A673 (cell line): Measurements from ENCODE around the gene GIGYF2. TPM values are rescaled to one million over a fixed set of nuclear protein-coding genes. Genes with fewer than 3 reads are reported as not detected.

Experiments used
- BruUV-seq: library from RNA; stranded (reverse); fragments of 400-500 nt; replicated peaks from 2 replicates; lab custom pipeline; 2021; lab: Mats Ljungman, UMichigan
- CTCF ChIA-PET: fragments of 300-600 bp; sonication (Branson Sonifier 250); formaldehyde crosslinking; loops from one replicate; lab custom pipeline; 2022; ENCODE audit warnings: antibody characterized with exemption; lab: Charles Lee
- POLR2A ChIA-PET: fragments of 300-600 bp; sonication (Branson Sonifier 250); formaldehyde crosslinking; loops from one replicate; lab custom pipeline; 2022; ENCODE audit warnings: antibody characterized with exemption; ENCODE audit not compliant: low non-redundant PET; lab: Charles Lee
- DNase-seq: peaks from one replicate; pipeline ENCODE4 v3.0.0-alpha.2; 2015; ENCODE audit warnings: low spot score
- H3K27ac ChIP-seq: fragments of 200-600 bp; sonication (generic); 2 replicates; pipeline ENCODE4 v1.5.1; 2016; ENCODE audit warnings: mixed run types, low read depth, mild to moderate bottlenecking, mixed read lengths, antibody characterized with exemption, low read length; ENCODE audit not compliant: poor library complexity, severe bottlenecking
- H3K27me3 ChIP-seq: fragments of 200-600 bp; sonication (generic); replicated peaks from 2 replicates; pipeline ENCODE4 v1.6.1; 2017; ENCODE audit warnings: mixed run types, low read depth, mild to moderate bottlenecking, mixed read lengths, antibody characterized with exemption, low read length; ENCODE audit not compliant: insufficient read depth, poor library complexity
- H3K36me3 ChIP-seq: fragments of 200-600 bp; sonication (generic); 2 replicates; pipeline ENCODE4 v1.6.1; 2016; ENCODE audit warnings: mixed run types, mild to moderate bottlenecking, mixed read lengths, antibody characterized with exemption, low read length; ENCODE audit not compliant: insufficient read depth, poor library complexity, severe bottlenecking
- H3K4me1 ChIP-seq: fragments of 200-600 bp; sonication (generic); 2 replicates; pipeline ENCODE4 v1.6.1; 2017; ENCODE audit warnings: mixed run types, mild to moderate bottlenecking, mixed read lengths, antibody characterized with exemption, low read length; ENCODE audit not compliant: insufficient read depth, poor library complexity, severe bottlenecking
- H3K4me3 ChIP-seq: fragments of 200-600 bp; sonication (generic); 2 replicates; pipeline ENCODE4 v1.5.1; 2016; ENCODE audit warnings: low read depth, mixed run types, mild to moderate bottlenecking, mixed read lengths, low read length; ENCODE audit not compliant: poor library complexity, severe bottlenecking
- H3K9me3 ChIP-seq: fragments of 200-600 bp; sonication (generic); 2 replicates; pipeline ENCODE4 v1.6.1; 2016; ENCODE audit warnings: mixed run types, low read depth, mild to moderate bottlenecking, mixed read lengths, antibody characterized with exemption, low read length; ENCODE audit not compliant: poor library complexity, severe bottlenecking
- EZH2 ChIP-seq: fragments of 200-600 bp; sonication (generic); IDR thresholded peaks from 2 replicates; pipeline ENCODE4 v1.6.1; 2017; ENCODE audit warnings: borderline replicate concordance, low read depth, mild to moderate bottlenecking, mixed read lengths, antibody characterized with exemption, low read length; ENCODE audit not compliant: poor library complexity, severe bottlenecking
- intact Hi-C: fragments of 100-400 bp; cut with micrococcal nuclease; formaldehyde crosslinking; loops from one replicate; pipeline ENCODE4 v1.10.0; 2022; ENCODE audit not compliant: unreplicated experiment
- total RNA-seq: library from RNA; stranded (reverse); gene quantifications from 2 replicates; pipeline ENCODE4 v1.2.3, GENCODE V29; 2021
- TF ChIP-seq, protein P1 (sequence below): fragments of 300-800, 200-600 bp; sonication (generic); conservative IDR thresholded peaks from 2 replicates; pipeline ENCODE4 v1.5.1; 2017; ENCODE audit warnings: low read depth, mild to moderate bottlenecking, antibody characterized with exemption, low read length, moderate library complexity, mixed read lengths

The GIGYF2 gene
- total RNA-seq, 1 experiment from 2014 or later: 62.8 TPM

DNA sequence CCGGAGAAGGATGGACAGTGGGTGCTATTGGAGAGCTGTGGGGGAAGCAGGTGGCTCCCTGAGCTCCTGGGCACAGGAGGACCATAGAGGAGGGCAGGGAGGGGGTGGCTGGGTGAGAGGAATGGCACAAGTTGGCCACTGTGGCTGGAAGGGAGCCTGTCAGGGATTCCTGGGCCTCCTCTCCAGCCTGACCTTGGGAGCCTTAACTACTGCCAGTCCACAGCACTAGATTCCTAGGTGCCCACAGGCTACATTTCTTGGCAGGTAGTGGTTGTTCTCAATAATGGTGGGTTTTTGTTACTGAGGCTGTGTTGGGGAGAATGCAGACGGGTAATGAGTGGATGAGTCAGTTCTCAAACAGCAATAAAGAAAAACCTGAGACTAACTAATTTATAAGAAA is 37.8 kb upstream of the GIGYF2 start:
- Histone ChIP-seq H3K4me1 (no peaks in the 10 kb centered on the region), H3K27me3 (no peaks in the 10 kb centered on the region), H3K9me3 (no peaks in the 10 kb centered on the region), H3K36me3 (no peaks in the 10 kb centered on the region), H3K4me3 (no peak overlapping the region), H3K27ac (no peak overlapping the region)
- no peak for DNase-seq
- CTCF ChIA-PET: no interaction called here
- intact Hi-C loops: no loop called here
- TF ChIP-seq EZH2: no peak
- TF ChIP-seq, protein P1, sequence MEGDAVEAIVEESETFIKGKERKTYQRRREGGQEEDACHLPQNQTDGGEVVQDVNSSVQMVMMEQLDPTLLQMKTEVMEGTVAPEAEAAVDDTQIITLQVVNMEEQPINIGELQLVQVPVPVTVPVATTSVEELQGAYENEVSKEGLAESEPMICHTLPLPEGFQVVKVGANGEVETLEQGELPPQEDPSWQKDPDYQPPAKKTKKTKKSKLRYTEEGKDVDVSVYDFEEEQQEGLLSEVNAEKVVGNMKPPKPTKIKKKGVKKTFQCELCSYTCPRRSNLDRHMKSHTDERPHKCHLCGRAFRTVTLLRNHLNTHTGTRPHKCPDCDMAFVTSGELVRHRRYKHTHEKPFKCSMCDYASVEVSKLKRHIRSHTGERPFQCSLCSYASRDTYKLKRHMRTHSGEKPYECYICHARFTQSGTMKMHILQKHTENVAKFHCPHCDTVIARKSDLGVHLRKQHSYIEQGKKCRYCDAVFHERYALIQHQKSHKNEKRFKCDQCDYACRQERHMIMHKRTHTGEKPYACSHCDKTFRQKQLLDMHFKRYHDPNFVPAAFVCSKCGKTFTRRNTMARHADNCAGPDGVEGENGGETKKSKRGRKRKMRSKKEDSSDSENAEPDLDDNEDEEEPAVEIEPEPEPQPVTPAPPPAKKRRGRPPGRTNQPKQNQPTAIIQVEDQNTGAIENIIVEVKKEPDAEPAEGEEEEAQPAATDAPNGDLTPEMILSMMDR: no peak
- no TSS peak for BruUV-seq
- POLR2A ChIA-PET: no interaction called here

DNA sequence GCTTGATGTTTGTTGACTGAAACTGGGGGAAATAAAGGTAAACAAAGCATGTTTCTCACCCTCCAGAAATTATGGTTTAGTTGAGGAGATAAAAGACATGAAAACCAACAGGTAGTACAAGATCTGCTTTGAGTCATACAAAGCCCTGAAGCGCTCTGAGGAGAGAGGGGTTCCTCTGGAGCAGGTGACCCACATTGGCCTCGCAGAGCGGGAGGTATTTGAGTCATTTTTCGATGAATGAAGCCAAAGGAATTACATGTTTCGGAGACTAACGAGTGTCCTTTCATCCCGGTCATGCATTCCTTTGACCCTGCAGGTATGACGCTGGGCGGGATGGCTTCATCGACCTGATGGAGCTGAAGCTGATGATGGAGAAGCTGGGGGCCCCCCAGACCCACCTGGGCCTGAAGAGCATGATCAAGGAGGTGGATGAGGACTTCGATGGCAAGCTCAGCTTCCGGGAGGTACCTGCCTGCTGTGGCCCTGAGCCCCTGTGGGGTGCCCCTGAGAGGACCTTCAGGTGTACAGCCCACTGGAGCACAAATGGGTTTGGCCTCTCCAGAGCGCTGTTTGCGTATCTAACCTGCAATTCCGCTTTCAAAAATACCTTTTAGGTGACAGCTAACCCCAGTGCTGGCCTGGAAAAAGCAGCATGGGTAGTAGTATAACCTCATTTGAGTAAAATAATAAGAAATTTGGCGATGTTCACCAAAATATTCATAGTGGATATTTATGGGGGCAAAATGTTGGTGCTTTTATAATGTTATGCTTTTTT is 34.5 kb upstream of the GIGYF2 start:
- no peaks in the 10 kb centered on the region for H3K4me1 ChIP-seq
- no peak for TF ChIP-seq EZH2
- TF ChIP-seq, protein P1: no peak
- ChIA-PET CTCF (no interaction called here), POLR2A (no interaction called here)
- H3K4me3 ChIP-seq: no peak overlapping the region
- no peaks in the 10 kb centered on the region for H3K27me3 ChIP-seq
- DNase-seq: no peak
- no peak overlapping the region for H3K27ac ChIP-seq
- intact Hi-C loops: no loop called here
- no peaks in the 10 kb centered on the region for H3K9me3 ChIP-seq
- no peaks in the 10 kb centered on the region for H3K36me3 ChIP-seq
- no TSS peak for BruUV-seq

DNA sequence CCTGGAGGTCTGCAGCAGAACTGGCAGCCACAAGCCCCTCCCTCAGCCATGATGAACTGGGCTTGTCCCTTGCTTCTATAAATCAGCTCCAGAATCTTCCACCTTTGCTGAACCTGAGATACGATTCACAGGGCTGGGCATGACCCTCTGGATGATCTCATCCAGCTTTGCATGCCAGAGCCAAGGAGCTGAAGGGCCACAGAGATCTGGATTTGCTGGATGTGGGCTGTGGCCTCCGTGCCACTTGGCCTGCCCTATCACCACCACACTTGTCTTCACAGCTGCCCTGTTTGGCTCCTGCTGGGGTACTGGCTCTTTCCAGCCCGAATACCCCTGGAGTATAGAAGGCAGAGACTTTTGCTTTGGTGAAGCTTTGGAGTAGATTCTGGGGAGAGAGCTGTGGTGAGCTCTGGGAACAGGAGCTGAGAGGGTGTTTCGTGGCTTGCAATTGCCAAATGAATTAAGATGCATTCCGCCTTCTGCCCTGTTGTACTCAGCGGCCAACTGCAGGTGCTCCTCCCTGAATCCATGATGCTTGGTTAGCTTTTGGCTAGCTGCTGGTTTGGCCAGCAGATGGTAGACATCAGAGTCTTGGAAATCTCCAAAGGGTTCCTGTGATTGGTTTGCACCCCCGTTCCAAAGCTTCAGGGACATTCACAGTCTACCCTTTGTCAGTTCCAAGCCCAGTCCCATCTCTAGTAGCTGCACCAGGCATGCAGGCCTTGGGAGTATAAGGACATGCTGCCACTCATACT is 30.9 kb upstream of the GIGYF2 start:
- DNase-seq: no peak
- intact Hi-C loops: no loop called here
- H3K4me1 ChIP-seq: no peaks in the 10 kb centered on the region
- no peak overlapping the region for H3K27ac ChIP-seq
- POLR2A ChIA-PET: no interaction called here
- no peak for TF ChIP-seq EZH2
- TF ChIP-seq, protein P1: no peak
- no peaks in the 10 kb centered on the region for H3K27me3 ChIP-seq
- CTCF ChIA-PET: no interaction called here
- H3K36me3 ChIP-seq: no peaks in the 10 kb centered on the region
- no TSS peak for BruUV-seq
- no peak overlapping the region for H3K4me3 ChIP-seq
- H3K9me3 ChIP-seq: no peaks in the 10 kb centered on the region
